HT-29 (cell line): ENCODE results near the gene TACR2. TPM values are rescaled to one million over a fixed set of nuclear protein-coding genes. Genes with fewer than 3 reads are reported as not detected.

Source experiments
- total RNA-seq: library from RNA; depleted of rRNA; stranded (reverse); fragments of >200 nt; shearing (Covaris generic); gene quantifications from 2 replicates; pipeline ENCODE4 v1.2.3, GENCODE V29; 2014; rRNA removed

TACR2 gene
- total RNA-seq, 1 experiment from 2014 or later: 1.9 TPM

Other genes starting within 250 kb of the TACR2 start
- 24.6 and 27.0 TPM in 2 replicates for gene SUPV3L1, start 236.7 kb downstream of the TACR2 start, total RNA-seq
- 27.5 and 29.7 TPM in 2 replicates for gene HKDC1, start 196.6 kb downstream of the TACR2 start, total RNA-seq
- gene HK1, start 138.4 kb downstream of the TACR2 start, total RNA-seq: 60.8 and 61.8 TPM in 2 replicates
- gene TSPAN15, start 34.5 kb upstream of the TACR2 start, total RNA-seq: 103 and 115 TPM in 2 replicates
- 0.99 and 1.5 TPM in 2 replicates for gene NEUROG3, start 156.5 kb upstream of the TACR2 start, total RNA-seq
- gene FAM241B, start 213.3 kb upstream of the TACR2 start, total RNA-seq: 3.4 and 3.5 TPM in 2 replicates